Stimulated activated naive B cell treated with anti-CD40 and anti-IgM and Interleukin-4, amounts not matched to agents 10 μg/mL and 1 μg/mL and 100 μg/mL, for 72 hours (primary cell): ENCODE results near the gene LGALS3BP.

Source experiments
- ATAC-seq, 2 donors: fragments of 150-1000 bp; cut with Tn5 transposase; replicated peaks; 2 replicates each; pipeline ENCODE4 v1.10.0; 2021; ENCODE audit warnings: moderate library complexity in 1 of 2
- DNase-seq: peaks from one replicate; pipeline ENCODE4 v3.0.0; 2021
- H3K27ac Mint-ChIP-seq: one replicate; pipeline ENCODE4 v1.8.0; 2022; ENCODE audit warnings: mild to moderate bottlenecking, mixed read lengths
- H3K27me3 Mint-ChIP-seq, 2 donors: one replicate each; pipeline ENCODE4 v1.8.0; 2022; ENCODE audit warnings: mixed read lengths in 2 of 2
- H3K36me3 Mint-ChIP-seq, 2 donors: one replicate each; pipeline ENCODE4 v1.8.0; 2022; ENCODE audit warnings: mixed read lengths in 2 of 2, mild to moderate bottlenecking in 1 of 2
- H3K4me1 Mint-ChIP-seq, 2 donors: one replicate each; pipeline ENCODE4 v1.8.0; 2022; ENCODE audit warnings: mixed read lengths in 2 of 2, mild to moderate bottlenecking in 1 of 2
- H3K4me3 Mint-ChIP-seq, 2 donors: one replicate each; pipeline ENCODE4 v1.8.0; 2022; ENCODE audit warnings: mild to moderate bottlenecking in 2 of 2, mixed read lengths in 2 of 2, moderate library complexity in 1 of 2
- H3K9me3 Mint-ChIP-seq, 2 donors: one replicate each; pipeline ENCODE4 v1.8.0; 2022; ENCODE audit warnings: mixed read lengths in 2 of 2, mild to moderate bottlenecking in 1 of 2

LGALS3BP gene

GRCh38 chr17:79020631-79021301 is 41.0 kb upstream of the LGALS3BP start:
- Mint-ChIP-seq H3K27ac (no peak overlapping the region), H3K9me3 (no peaks in the 10 kb centered on the region), H3K4me1 (peaks cover 9 to 18% of the 10 kb centered on the region in 2 donors), H3K4me3 (no peak overlapping the region), H3K36me3 (peaks cover under 1% of the 10 kb centered on the region in 2 donors), H3K27me3 (peaks cover 37 to 68% of the 10 kb centered on the region in 2 donors)
- DNase-seq (no peak), ATAC-seq (no peak)

- Mint-ChIP-seq H3K4me1 (peaks cover 5 to 13% of the 10 kb centered on the region in 2 donors), H3K27me3 (peaks cover 32 to 64% of the 10 kb centered on the region in 2 donors), H3K36me3 (peaks cover 2 to 3% of the 10 kb centered on the region in 2 donors), H3K27ac (no peak overlapping the region), H3K4me3 (no peak overlapping the region), H3K9me3 (no peaks in the 10 kb centered on the region)
- ATAC-seq (peak; percentile 53 to 61), DNase-seq (no peak)
Measured at GRCh38 chr17:79019632-79020584, 40.2 kb upstream of the LGALS3BP start.

- no peak for ATAC-seq
Measured at GRCh38 chr17:79019261-79019631, 39.5 kb upstream of the LGALS3BP start.

GRCh38 chr17:79018370-79018695 is 38.6 kb upstream of the LGALS3BP start:
- Mint-ChIP-seq H3K27ac (no peak overlapping the region), H3K9me3 (peaks cover 2 to 4% of the 10 kb centered on the region in 2 donors), H3K4me3 (no peak overlapping the region), H3K4me1 (peaks cover 0 to under 1% of the 10 kb centered on the region in 2 donors), H3K36me3 (peaks cover 3 to 4% of the 10 kb centered on the region in 2 donors), H3K27me3 (peaks cover 29 to 54% of the 10 kb centered on the region in 2 donors)
- ATAC-seq: no peak
- no peak for DNase-seq

More at GRCh38 chr17:79019261-79019631, 39.5 kb upstream of the LGALS3BP start:
- peaks cover 2 to 10% of the 10 kb centered on the region in 2 donors for H3K4me1 Mint-ChIP-seq
- peaks cover 31 to 59% of the 10 kb centered on the region in 2 donors for H3K27me3 Mint-ChIP-seq
- H3K36me3 Mint-ChIP-seq: peaks cover 2 to 3% of the 10 kb centered on the region in 2 donors
- DNase-seq: no peak
- H3K27ac Mint-ChIP-seq: no peak overlapping the region
- no peak overlapping the region for H3K4me3 Mint-ChIP-seq
- H3K9me3 Mint-ChIP-seq: peaks cover 0 to under 1% of the 10 kb centered on the region in 2 donors

- no peak overlapping the region for H3K27ac Mint-ChIP-seq
- peaks cover 29 to 52% of the 10 kb centered on the region in 2 donors for H3K27me3 Mint-ChIP-seq
- H3K9me3 Mint-ChIP-seq: peaks cover 2 to 4% of the 10 kb centered on the region in 2 donors
- H3K36me3 Mint-ChIP-seq: peaks cover 3 to 4% of the 10 kb centered on the region in 2 donors
- no peaks in the 10 kb centered on the region for H3K4me1 Mint-ChIP-seq
- DNase-seq (no peak), ATAC-seq (no peak)
- H3K4me3 Mint-ChIP-seq: no peak overlapping the region
Measured at GRCh38 chr17:79017546-79018369, 38.0 kb upstream of the LGALS3BP start.

- Mint-ChIP-seq H3K9me3 (peaks cover 2 to 4% of the 10 kb centered on the region in 2 donors), H3K27me3 (peaks cover 25 to 27% of the 10 kb centered on the region in 2 donors), H3K4me3 (no peak overlapping the region), H3K27ac (no peak overlapping the region), H3K4me1 (peaks cover 3 to 18% of the 10 kb centered on the region in 2 donors), H3K36me3 (peaks cover 3 to 4% of the 10 kb centered on the region in 2 donors)
- ATAC-seq (no peak), DNase-seq (no peak)
Measured at GRCh38 chr17:79014158-79014758, 34.5 kb upstream of the LGALS3BP start.

GRCh38 chr17:79012563-79013134 is 32.9 kb upstream of the LGALS3BP start:
- Mint-ChIP-seq H3K36me3 (peaks cover 4 to 7% of the 10 kb centered on the region in 2 donors), H3K27ac (no peak overlapping the region), H3K27me3 (peaks cover 20 to 27% of the 10 kb centered on the region in 2 donors), H3K4me1 (peaks cover 14 to 32% of the 10 kb centered on the region in 2 donors), H3K9me3 (peaks cover 2 to 4% of the 10 kb centered on the region in 2 donors), H3K4me3 (no peak overlapping the region)
- ATAC-seq (no peak), DNase-seq (no peak)

- Mint-ChIP-seq H3K4me3 (no peak overlapping the region), H3K27me3 (peaks cover 19 to 20% of the 10 kb centered on the region in 2 donors), H3K9me3 (peaks cover 2 to 4% of the 10 kb centered on the region in 2 donors), H3K36me3 (peaks cover 4 to 12% of the 10 kb centered on the region in 2 donors), H3K4me1 (peaks cover 23 to 43% of the 10 kb centered on the region in 2 donors), H3K27ac (no peak overlapping the region)
- ATAC-seq (no peak), DNase-seq (no peak)
Measured at GRCh38 chr17:79011451-79012147, 31.9 kb upstream of the LGALS3BP start.

GRCh38 chr17:79010304-79010646 is 30.6 kb upstream of the LGALS3BP start:
- ATAC-seq: no peak
- peaks cover 2 to 4% of the 10 kb centered on the region in 2 donors for H3K9me3 Mint-ChIP-seq
- H3K4me3 Mint-ChIP-seq: peak overlapping the region; percentile 96 to 97
- peaks cover 33 to 56% of the 10 kb centered on the region in 2 donors for H3K4me1 Mint-ChIP-seq
- no peak for DNase-seq
- peaks cover 3 to 9% of the 10 kb centered on the region in 2 donors for H3K36me3 Mint-ChIP-seq
- H3K27ac Mint-ChIP-seq: peak overlapping the region; percentile 93
- peaks cover 14 to 15% of the 10 kb centered on the region in 2 donors for H3K27me3 Mint-ChIP-seq

- peak; percentile 84 for DNase-seq
- ATAC-seq: peak; percentile 98 to 99
- peak within 1 kb of the TSS; percentile 96 to 97 for H3K4me3 Mint-ChIP-seq
- H3K36me3 Mint-ChIP-seq: peaks cover 3 to 9% of the 10 kb centered on the region in 2 donors
- peaks cover 14 to 15% of the 10 kb centered on the region in 2 donors for H3K27me3 Mint-ChIP-seq
- peaks cover 36 to 58% of the 10 kb centered on the region in 2 donors for H3K4me1 Mint-ChIP-seq
- H3K27ac Mint-ChIP-seq: peak within 1 kb of the TSS; percentile 97
- H3K9me3 Mint-ChIP-seq: peaks cover 2 to 4% of the 10 kb centered on the region in 2 donors
Measured at GRCh38 chr17:79009397-79010303, 29.9 kb upstream of the LGALS3BP start, which contains the start of gene CANT1. Gene CANT1 (minus strand): TSS chr17:79009764. CDS start chr17:78997622, 12,142 bp downstream.

GRCh38 chr17:79008666-79009387 is 29.1 kb upstream of the LGALS3BP start:
- Mint-ChIP-seq H3K4me3 (peak overlapping the region; percentile 89 to 97), H3K4me1 (peaks cover 36 to 58% of the 10 kb centered on the region in 2 donors), H3K27me3 (peaks cover 8 to 11% of the 10 kb centered on the region in 2 donors), H3K36me3 (peaks cover 0 to 9% of the 10 kb centered on the region in 2 donors), H3K9me3 (no peaks in the 10 kb centered on the region), H3K27ac (peak overlapping the region; percentile 97)
- no peak for ATAC-seq
- DNase-seq: no peak
